ENCODE measurements around the gene TMEM108. TPM values are rescaled to one million over a fixed set of nuclear protein-coding genes. Genes with fewer than 3 reads are reported as not detected.

The TMEM108 gene
- total RNA-seq, 1 donor from 2014 or later = 0.17 TPM

DNA sequence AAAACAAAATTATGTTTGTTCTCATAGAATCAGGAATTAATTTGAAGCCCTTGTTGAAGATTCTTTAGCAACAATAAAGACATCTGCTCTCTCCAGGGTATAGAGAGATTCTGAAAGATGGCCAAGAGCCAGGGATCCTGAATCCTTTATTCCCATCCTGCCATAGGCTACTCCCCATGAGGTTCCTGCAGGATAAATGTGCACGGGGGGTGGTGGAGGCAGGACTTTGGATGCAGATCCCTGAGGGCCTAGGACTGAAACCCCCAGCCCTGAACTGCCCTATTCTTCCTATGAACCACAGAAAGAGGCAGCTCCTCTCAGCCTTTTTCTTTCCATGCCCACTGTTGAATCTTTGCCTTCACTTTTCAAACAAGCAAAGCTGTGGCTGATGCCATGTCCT, 17.1 kb downstream of the TMEM108 start:
- DNase-seq = no peak

DNA sequence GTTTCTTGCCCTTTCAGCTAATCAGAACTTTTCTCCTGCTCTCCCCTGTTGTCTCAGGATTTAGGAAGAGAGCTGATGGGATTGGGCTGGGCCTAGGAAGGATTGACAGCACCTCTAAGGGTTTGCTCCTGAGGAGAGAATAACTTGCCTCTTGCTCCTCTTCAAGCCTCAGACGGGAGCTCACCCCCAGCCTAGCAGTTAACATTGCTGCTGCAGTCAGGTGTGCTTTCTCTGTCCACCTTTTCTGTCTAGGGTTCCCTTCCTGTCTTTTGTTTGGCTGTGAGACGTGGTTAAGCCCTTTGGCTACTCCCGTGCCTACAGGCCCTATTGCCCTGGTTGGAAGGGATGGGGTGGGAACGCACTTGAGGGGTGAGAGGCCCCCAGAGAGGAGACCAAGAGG, 20.1 kb downstream of the TMEM108 start:
- no peak for DNase-seq

DNA sequence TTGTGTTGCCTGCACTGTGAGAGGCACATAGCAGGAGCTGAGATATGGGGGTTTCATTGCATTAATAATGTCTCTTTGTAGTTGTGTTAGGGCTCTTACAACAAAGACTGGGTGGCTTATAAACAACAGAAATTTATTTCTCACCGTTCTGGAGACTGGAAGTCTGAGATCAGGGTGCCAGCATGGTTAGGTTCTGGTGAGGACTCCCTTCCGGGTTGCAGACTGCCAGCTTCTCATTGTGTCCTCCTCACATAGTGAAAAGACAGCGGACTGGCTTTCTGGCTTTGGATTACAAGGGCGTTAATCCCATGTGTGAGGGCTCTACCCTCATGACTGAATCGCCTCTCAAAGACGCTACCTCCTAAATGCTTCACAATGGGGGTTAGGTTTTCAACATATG, 20.6 kb downstream of the TMEM108 start:
- DNase-seq = no peak

GRCh38 chr3:133065193-133065961, 27.2 kb downstream of the TMEM108 start:
- DNase-seq = no peak

DNA sequence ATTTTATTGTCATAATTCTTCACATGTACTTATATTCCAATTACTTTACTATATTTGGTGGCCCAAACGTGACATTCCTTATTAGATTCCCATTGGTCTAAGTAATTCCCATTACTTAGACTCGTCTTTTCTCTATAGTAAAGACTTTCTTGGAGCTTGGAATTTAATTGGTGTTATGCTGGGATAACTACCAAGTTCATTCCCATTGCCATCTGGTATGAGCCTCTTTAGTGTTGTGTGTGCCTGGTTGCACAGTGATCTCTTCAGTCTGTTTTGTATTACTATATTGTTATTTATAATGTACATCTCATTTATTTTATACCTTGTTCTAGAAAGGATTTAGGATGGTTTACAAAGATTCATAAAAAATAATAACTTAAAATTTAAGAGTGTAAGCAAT, 27.8 kb downstream of the TMEM108 start:
- DNase-seq = no peak

DNA sequence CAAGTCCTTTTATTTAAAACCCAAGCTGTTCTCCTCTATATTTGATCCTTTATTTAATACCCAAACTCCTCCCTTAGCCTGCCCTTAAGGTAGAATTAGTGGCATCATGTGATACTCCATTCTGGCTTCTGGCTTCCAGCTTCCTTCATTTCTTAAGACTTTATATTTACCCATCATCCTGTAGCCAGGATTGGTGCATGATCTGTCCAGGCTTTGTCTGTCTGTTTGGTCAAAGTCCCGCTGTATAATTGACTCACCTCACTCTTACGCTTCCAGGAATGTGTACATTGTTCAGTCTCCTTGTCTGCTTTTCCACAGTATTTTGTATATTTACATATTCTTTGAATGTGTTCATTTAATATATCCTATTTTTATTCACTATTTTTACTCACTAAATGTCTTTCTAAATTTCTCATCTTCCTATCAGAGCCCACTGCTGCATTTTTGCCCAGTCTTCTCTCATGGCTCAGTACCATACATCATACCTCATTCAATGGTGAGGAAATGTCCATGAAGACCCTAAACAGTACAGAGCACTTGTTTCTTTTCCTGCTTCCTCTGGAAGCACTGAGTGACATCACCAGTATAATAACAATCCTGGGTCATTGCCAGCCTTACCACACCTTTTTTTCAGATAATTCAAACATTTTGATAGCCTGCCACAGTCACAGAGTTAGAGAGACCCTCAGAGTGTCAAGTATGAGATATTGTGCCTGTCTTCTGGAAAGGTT, 31.5 kb downstream of the TMEM108 start:
- peak; percentile 1 for DNase-seq

- no peak for DNase-seq
These were observed 36.8 kb downstream of the TMEM108 start for GRCh38 chr3:133074977-133075376.

DNA sequence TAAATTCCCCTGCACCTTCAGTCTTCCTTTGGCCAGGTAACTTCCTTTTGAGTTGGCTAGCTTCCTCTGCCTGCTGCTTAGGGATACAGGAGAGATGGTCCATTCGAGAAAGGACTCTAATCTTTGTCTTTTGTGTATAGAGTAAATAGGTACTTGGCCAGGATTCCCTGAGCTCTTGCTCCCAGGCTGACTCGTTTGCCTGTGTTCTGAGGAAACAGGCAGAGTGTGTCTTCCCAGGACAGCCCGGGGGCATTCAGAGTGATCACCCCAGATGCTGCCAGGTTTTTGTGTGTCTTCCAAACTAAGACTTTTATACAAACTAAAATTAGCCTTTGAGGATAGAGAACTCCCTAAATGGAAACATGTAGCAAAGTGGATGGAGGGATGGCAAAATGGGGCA, 39.5 kb downstream of the TMEM108 start:
- no peak for DNase-seq

- no peak for DNase-seq
These were observed 41.4 kb downstream of the TMEM108 start for GRCh38 chr3:133079621-133080020.

- DNase-seq = no peak
These were observed 42.8 kb downstream of the TMEM108 start for GRCh38 chr3:133081016-133081415.

DNA sequence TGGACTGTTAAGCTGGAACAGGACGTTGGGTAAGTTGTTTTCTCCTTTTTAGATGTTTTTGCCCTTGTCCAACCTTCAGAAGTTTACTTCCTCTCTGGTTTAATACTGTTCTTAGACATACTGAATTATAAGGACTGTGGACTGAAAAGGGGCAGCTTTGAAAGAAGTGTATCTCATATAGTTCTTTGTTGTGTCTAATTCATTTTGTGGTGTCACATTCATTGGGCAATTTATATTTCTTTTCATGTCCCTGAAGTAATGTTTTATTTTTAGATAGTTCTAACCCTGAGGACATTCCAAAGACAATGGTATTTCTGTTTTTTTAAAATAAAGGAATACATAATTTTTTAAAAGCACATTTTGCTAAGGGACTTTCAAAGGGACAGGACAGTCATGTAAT, 45.2 kb downstream of the TMEM108 start:
- no peak for DNase-seq

DNA sequence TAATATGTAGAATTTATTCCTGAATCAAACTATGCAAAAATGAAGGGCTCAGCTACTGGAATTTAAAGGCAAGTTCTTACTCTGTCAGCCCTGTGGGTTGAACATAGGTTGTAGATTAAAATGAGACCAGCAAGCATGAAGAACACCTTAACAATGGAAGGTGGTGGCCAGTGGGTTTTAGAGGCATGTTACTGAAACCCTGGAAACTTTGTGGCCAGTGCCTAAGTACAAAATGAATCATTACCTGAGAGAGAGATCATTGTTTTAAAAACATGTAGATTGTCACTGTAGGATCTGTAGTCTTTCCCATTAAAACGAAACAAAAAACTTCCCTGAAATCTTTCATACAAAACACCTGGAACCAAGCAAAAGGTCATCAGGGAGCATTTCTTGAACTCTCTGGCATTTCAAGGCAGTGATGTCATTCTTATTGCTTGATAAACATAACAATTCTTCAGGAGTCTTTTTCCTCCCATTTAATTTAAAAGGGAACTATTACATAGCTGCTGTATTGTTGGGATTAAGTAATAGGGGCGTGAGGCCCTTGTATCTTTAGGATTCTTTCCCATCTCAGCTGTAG, 51.8 kb downstream of the TMEM108 start:
- no peak for DNase-seq

- no peak for DNase-seq
These were observed 54.5 kb downstream of the TMEM108 start for GRCh38 chr3:133092681-133093080.

GRCh38 chr3:133093366-133093765, 55.2 kb downstream of the TMEM108 start:
- no peak for DNase-seq

DNA sequence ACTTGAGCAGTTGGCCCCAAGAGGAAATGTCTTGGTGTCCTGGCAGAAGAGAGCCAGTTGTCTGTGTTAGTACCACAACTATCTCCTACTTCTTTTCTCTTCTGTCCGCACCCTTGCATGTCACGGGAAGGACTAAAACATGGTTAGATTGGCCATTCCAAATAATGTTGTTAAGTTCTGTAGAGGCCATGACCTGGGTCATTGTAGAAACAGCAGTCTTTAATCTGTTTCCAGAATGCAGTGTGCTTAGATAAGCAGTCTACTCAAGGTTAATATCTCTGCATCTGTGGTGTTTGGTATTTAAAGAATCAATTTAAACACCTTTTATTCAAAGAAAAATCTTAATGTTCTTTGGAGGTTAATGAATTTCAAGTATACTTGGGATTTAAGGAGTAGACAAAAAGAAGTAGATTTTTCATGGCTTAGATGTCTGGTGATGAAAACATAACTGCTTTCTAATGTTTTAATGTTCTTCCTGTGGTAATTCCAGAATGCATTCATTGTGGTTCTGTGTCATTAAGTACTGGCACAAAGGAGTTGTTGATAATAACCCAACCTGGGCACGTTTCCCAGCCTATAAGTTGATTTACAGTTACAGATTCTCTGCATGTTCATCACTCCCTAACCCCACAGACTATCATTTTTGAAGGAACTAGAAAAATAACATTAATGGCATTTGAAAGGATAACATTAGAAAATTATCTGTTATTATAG, 58.9 kb downstream of the TMEM108 start:
- DNase-seq = no peak

- DNase-seq = no peak
These were observed 65.5 kb downstream of the TMEM108 start for GRCh38 chr3:133103706-133104105.

GRCh38 chr3:133106169-133106568, 68.0 kb downstream of the TMEM108 start:
- no peak for DNase-seq

GRCh38 chr3:133112666-133113065, 74.5 kb downstream of the TMEM108 start:
- DNase-seq = no peak

- no peak for DNase-seq
These were observed 75.3 kb downstream of the TMEM108 start for GRCh38 chr3:133113526-133113925.

GRCh38 chr3:133113927-133114597, 75.9 kb downstream of the TMEM108 start:
- no peak for DNase-seq

DNA sequence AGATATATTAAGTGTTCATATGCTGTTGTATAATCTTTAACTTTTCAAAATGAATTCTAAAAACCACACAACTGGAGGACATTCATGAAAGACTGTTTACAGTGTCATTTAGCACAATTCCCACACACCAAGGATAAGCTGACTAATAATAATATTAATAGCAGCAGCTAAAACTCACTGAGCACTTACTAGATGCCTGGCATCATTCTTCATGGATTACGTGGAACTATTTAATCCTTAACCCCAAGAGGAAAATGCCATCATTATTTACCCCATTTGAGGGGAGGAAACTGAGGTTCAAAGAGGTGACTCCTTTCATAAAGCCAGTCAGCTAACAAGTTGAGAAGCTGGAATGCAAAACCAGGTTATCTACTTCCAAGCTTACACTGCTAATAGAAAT, 77.0 kb downstream of the TMEM108 start:
- DNase-seq = no peak

- DNase-seq = no peak
These were observed 79.2 kb downstream of the TMEM108 start for GRCh38 chr3:133117342-133117741.

DNA sequence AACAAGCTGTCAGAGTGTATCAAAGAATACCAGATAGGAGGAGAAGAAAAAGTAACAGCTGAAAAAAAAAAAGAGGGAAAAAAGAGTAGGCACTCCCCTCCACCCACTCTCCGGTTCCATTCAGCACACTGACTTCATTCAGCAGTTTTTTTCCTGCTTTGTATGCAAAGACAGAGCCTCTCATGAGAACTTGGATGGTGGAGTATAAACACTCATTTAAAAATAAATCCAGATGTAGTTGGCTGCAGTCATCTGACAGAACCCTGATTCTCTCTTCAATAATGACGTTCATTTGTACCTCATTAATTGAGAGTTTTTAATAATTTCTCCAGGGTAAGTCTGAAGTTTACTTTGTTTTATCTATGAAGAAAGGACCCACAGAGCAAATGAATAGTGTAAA, 81.0 kb downstream of the TMEM108 start:
- no peak for DNase-seq
